Upper lobe of left lung (tissue), 6 donors: Measurements from ENCODE around the gene ABCC4. TPM values are rescaled to one million over a fixed set of nuclear protein-coding genes. Genes with fewer than 3 reads are reported as not detected.
"Not testable (repeated sequence)": the region's sequence is repeated elsewhere in the genome, so short reads cannot be mapped to it uniquely, and the experiment has no call there.

Experiments
- ATAC-seq, 2 donors: fragments of 200-7000 bp; cut with Tn5 transposase; one replicate each; pipeline ENCODE4 v1.9.1; 2022; ENCODE audit warnings: mild to moderate bottlenecking in 2 of 2, moderate library complexity in 2 of 2; ENCODE audit not compliant: low FRiP score in 2 of 2
- DNase-seq, 2 donors: peaks; one replicate each; pipeline ENCODE4 v3.0.0-alpha.2; 2019 to 2020
- H3K27ac ChIP-seq, 4 donors: fragments of 200-600 bp; sonication (generic); one replicate each; pipeline ENCODE4 v1.5.1; 2016 to 2019
- H3K27me3 ChIP-seq, 4 donors: fragments of 200-600 bp; sonication (generic); one replicate each; pipeline ENCODE4 v1.5.1; 2017 to 2019
- H3K36me3 ChIP-seq, 4 donors: fragments of 200-600 bp; sonication (generic); one replicate each; pipeline ENCODE4 v1.5.1; 2016 to 2019
- H3K4me1 ChIP-seq, 4 donors: fragments of 200-600 bp; sonication (generic); one replicate each; pipeline ENCODE4 v1.5.1; 2018 to 2019
- H3K4me3 ChIP-seq, 4 donors: fragments of 200-600 bp; sonication (generic); one replicate each; pipeline ENCODE4 v1.5.1; 2017 to 2019; ENCODE audit warnings: mild to moderate bottlenecking in 2 of 4, moderate library complexity in 1 of 4
- H3K9me3 ChIP-seq, 4 donors: fragments of 200-600 bp; sonication (generic); one replicate each; pipeline ENCODE4 v1.5.1; 2018 to 2019
- CTCF ChIP-seq, 6 experiments: fragments of 450-650 bp in 4 of 6; fragments of 200-600 bp in 2 of 6; sonication (generic) in 2 of 6; IDR thresholded peaks; one replicate each; pipeline ENCODE4 v1.5.1; 2016 to 2019; ENCODE audit warnings: antibody characterized with exemption in 6 of 6
- EP300 ChIP-seq, 4 donors: sonication (generic); formaldehyde crosslinking; IDR thresholded peaks; one replicate each; pipeline ENCODE4 v1.5.1; 2017; ENCODE audit warnings: antibody characterized with exemption in 4 of 4, control low read depth in 2 of 4
- POLR2A ChIP-seq, 4 donors: fragments of 450-650 bp; IDR thresholded peaks; one replicate each; pipeline ENCODE4 v1.5.1; 2016 to 2017; ENCODE audit warnings: antibody characterized with exemption in 4 of 4, mild to moderate bottlenecking in 2 of 4
- POLR2AphosphoS5 ChIP-seq, 2 donors: sonication (generic); formaldehyde crosslinking; IDR thresholded peaks; one replicate each; pipeline ENCODE4 v1.5.1; 2017; ENCODE audit warnings: antibody characterized with exemption in 2 of 2
- WGBS, 2 donors: methylation state at CpG; one replicate each; pipeline ENCODE4 v1.1.5; 2017 to 2018; 5-methylcytosine and 5-hydroxymethylcytosine counted together
- total RNA-seq, 6 donors: library from RNA; depleted of rRNA in 4 of 6; stranded (reverse); fragments of >200 nt in 4 of 6; gene quantifications; one replicate each; pipeline versions ENCODE4 v1.1.0 to v1.2.1, GENCODE V29; 2016 to 2021
- donor health status: DM: no; HTN: no; CAD: no; lungs with moderate emphysema.
- donor health status: DM: no; HTN: yes; CAD: no; lungs with severe emphysema.

The ABCC4 gene
- total RNA-seq, 6 donors from 2014 or later: 17.0 to 78.6 (median 31.9) TPM

- DNase-seq (no peak), ATAC-seq (no peak)
- Histone ChIP-seq H3K9me3 (no peaks in the 10 kb centered on the region), H3K27me3 (no peaks in the 10 kb centered on the region), H3K4me3 (no peak overlapping the region), H3K27ac (no peak overlapping the region), H3K4me1 (peaks cover 31 to 68% (median 52%) of the 10 kb centered on the region in 4 donors), H3K36me3 (peaks cover 0 to 5% (median 2%) of the 10 kb centered on the region in 4 donors)
- WGBS, 2 donors: 59 to 70% methylated on average over 3 of the region's 3 CpGs
- TF ChIP-seq CTCF (IDR thresholded peaks at IDR 0.05): no peak
- no peak for TF ChIP-seq EP300 (IDR thresholded peaks at IDR 0.05)
- TF ChIP-seq POLR2A (IDR thresholded peaks at IDR 0.05): no peak
- TF ChIP-seq POLR2AphosphoS5 (IDR thresholded peaks at IDR 0.05): no peak
Measured at GRCh38 chr13:95269756-95270155, 31.5 kb downstream of the ABCC4 start.

- DNase-seq: peak in 1 of 2 donors; percentile 53
- H3K27me3 ChIP-seq, H3K4me3 ChIP-seq, H3K36me3 ChIP-seq, H3K9me3 ChIP-seq, ATAC-seq: not testable (repeated sequence)
- H3K4me1 ChIP-seq: peaks cover 27 to 57% (median 43%) of the 10 kb centered on the region in 4 donors
- WGBS, 2 donors: 86 to 89% methylated on average over 16 of the region's 16 CpGs
- H3K27ac ChIP-seq: peak overlapping the region in 1 of 4 donors; percentile 11
Measured at GRCh38 chr13:95268343-95269065, 32.7 kb downstream of the ABCC4 start.

- peaks cover 0 to 5% (median 2%) of the 10 kb centered on the region in 4 donors for H3K36me3 ChIP-seq
- H3K9me3 ChIP-seq: no peaks in the 10 kb centered on the region
- no peak overlapping the region for H3K4me3 ChIP-seq
- H3K4me1 ChIP-seq: peaks cover 24 to 51% (median 43%) of the 10 kb centered on the region in 4 donors
- H3K27ac ChIP-seq: peak overlapping the region in 1 of 4 donors; percentile 11
- H3K27me3 ChIP-seq: no peaks in the 10 kb centered on the region
- DNase-seq (no peak), ATAC-seq (no peak)
- 47 to 57% methylated on average over 6 of the region's 6 CpGs for WGBS, 2 donors
- TF ChIP-seq POLR2AphosphoS5 (IDR thresholded peaks at IDR 0.05) (no peak), POLR2A (IDR thresholded peaks at IDR 0.05) (no peak), CTCF (IDR thresholded peaks at IDR 0.05) (no peak), EP300 (IDR thresholded peaks at IDR 0.05) (no peak)
Measured at GRCh38 chr13:95267662-95268342, 33.4 kb downstream of the ABCC4 start.

GRCh38 chr13:95264225-95264624 is 37.0 kb downstream of the ABCC4 start:
- Histone ChIP-seq H3K27me3 (no peaks in the 10 kb centered on the region), H3K4me3 (no peak overlapping the region), H3K27ac (no peak overlapping the region), H3K9me3 (no peaks in the 10 kb centered on the region), H3K36me3 (peaks cover 0 to 5% (median 2%) of the 10 kb centered on the region in 4 donors), H3K4me1 (peaks cover 6 to 20% (median 16%) of the 10 kb centered on the region in 4 donors)
- DNase-seq (no peak), ATAC-seq (no peak)
- 80 to 86% methylated on average over 3 of the region's 3 CpGs for WGBS, 2 donors
- TF ChIP-seq POLR2AphosphoS5 (IDR thresholded peaks at IDR 0.05): no peak
- no peak for TF ChIP-seq EP300 (IDR thresholded peaks at IDR 0.05)
- TF ChIP-seq POLR2A (IDR thresholded peaks at IDR 0.05): no peak
- no peak for TF ChIP-seq CTCF (IDR thresholded peaks at IDR 0.05)

- no peak for ATAC-seq
- H3K9me3 ChIP-seq: no peaks in the 10 kb centered on the region
- peaks cover 0 to 7% (median 6%) of the 10 kb centered on the region in 4 donors for H3K4me1 ChIP-seq
- H3K4me3 ChIP-seq: no peak overlapping the region
- H3K36me3 ChIP-seq: peaks cover 0 to 5% (median 2%) of the 10 kb centered on the region in 4 donors
- no peak for DNase-seq
- H3K27ac ChIP-seq: no peak overlapping the region
- TF ChIP-seq EP300 (IDR thresholded peaks at IDR 0.05) (no peak), CTCF (IDR thresholded peaks at IDR 0.05) (no peak), POLR2AphosphoS5 (IDR thresholded peaks at IDR 0.05) (no peak), POLR2A (IDR thresholded peaks at IDR 0.05) (no peak)
- WGBS, 2 donors: 92 to 94% methylated on average over 9 of the region's 9 CpGs
- no peaks in the 10 kb centered on the region for H3K27me3 ChIP-seq
Measured at GRCh38 chr13:95262837-95263384, 38.3 kb downstream of the ABCC4 start.
